Left lung (tissue), 10 donors: ENCODE results near the gene LAMA3. TPM values are rescaled to one million over a fixed set of nuclear protein-coding genes. Genes with fewer than 3 reads are reported as not detected.

ENCODE experiments used
- ATAC-seq: fragments of 200-7000 bp; cut with Tn5 transposase; one replicate; pipeline ENCODE4 v1.9.1; 2020; ENCODE audit warnings: moderate library complexity
- DNase-seq, 4 donors: peaks; one replicate each; pipeline ENCODE4 v3.0.0-alpha.2; 2013 to 2020
- H3K27ac ChIP-seq, 2 donors: fragments of 200-600 bp; sonication (generic) in 1 of 2; one replicate each; pipeline versions ENCODE4 v1.5.0 to v1.8.0; 2020 to 2021
- H3K27me3 ChIP-seq, 2 donors: fragments of 200-600 bp; sonication (generic) in 1 of 2; one replicate each; pipeline versions ENCODE4 v1.5.0 to v1.8.0; 2020 to 2021
- H3K36me3 ChIP-seq, 2 donors: fragments of 200-600 bp; sonication (generic) in 1 of 2; one replicate each; pipeline versions ENCODE4 v1.5.0 to v1.8.0; 2020 to 2021
- H3K4me1 ChIP-seq, 2 donors: fragments of 200-600 bp; one replicate each; pipeline ENCODE4 v1.8.0; 2021
- H3K4me3 ChIP-seq, 2 donors: fragments of 200-600 bp; sonication (generic) in 1 of 2; one replicate each; pipeline versions ENCODE4 v1.5.0 to v1.8.0; 2020 to 2021; ENCODE audit warnings: mild to moderate bottlenecking in 1 of 2
- H3K9me3 ChIP-seq, 2 donors: fragments of 200-600 bp; sonication (generic) in 1 of 2; one replicate each; pipeline versions ENCODE4 v1.5.0 to v1.8.0; 2020 to 2021
- CTCF ChIP-seq, 2 donors: fragments of 200-600 bp; sonication (generic) in 1 of 2; IDR thresholded peaks; one replicate each; pipeline versions ENCODE4 v1.5.0 to v1.8.0; 2021; ENCODE audit warnings: antibody characterized with exemption in 2 of 2
- intact Hi-C, 2 donors: fragments of 100-400 bp; cut with DNase I; formaldehyde crosslinking; loops; one replicate each; pipeline versions ENCODE4 v1.11.2 to v1.14.2; 2022
- polyA plus RNA-seq, 6 donors: library from polyadenylated mRNA; unstranded; fragments of 120-200 nt; gene quantifications; one replicate each; pipeline ENCODE4 v1.2.1, GENCODE V29; 2013; ENCODE audit not compliant: insufficient read length in 6 of 6
- total RNA-seq, 2 donors: library from RNA; stranded (reverse); fragmentation: NEBNext Ultra II Directional; extraction: Animal tissue kit (Norgen Biotek cat#: 25700); gene quantifications; one replicate each; pipeline ENCODE4 v1.2.1, GENCODE V29; 2021
- donor health status: DM: no; HTN: yes; CAD: no.
- donor health status: DM: no; HTN: no; CAD: no.

The LAMA3 gene
- total and polyA plus RNA-seq, 8 donors: 42.8 to 207 (median 140) TPM

- intact Hi-C loops: no loop called here
- Histone ChIP-seq H3K4me1 (no peaks in the 10 kb centered on the region), H3K9me3 (no peaks in the 10 kb centered on the region), H3K27me3 (peaks cover 0 to 68% of the 10 kb centered on the region in 2 donors), H3K4me3 (no peak overlapping the region), H3K27ac (no peak overlapping the region), H3K36me3 (no peaks in the 10 kb centered on the region)
- DNase-seq (no peak), ATAC-seq (no peak)
- TF ChIP-seq CTCF (IDR thresholded peaks at IDR 0.05): no peak
Measured at GRCh38 chr18:23682045-23682444, 7.2 kb upstream of the LAMA3 start.

GRCh38 chr18:23682472-23682871 lies 6.8 kb upstream of the LAMA3 start:
- no peak for ATAC-seq
- peaks cover 0 to 72% of the 10 kb centered on the region in 2 donors for H3K27me3 ChIP-seq
- intact Hi-C loops: no loop called here
- no peak for TF ChIP-seq CTCF (IDR thresholded peaks at IDR 0.05)
- no peaks in the 10 kb centered on the region for H3K36me3 ChIP-seq
- no peaks in the 10 kb centered on the region for H3K4me1 ChIP-seq
- H3K4me3 ChIP-seq: no peak overlapping the region
- H3K9me3 ChIP-seq: no peaks in the 10 kb centered on the region
- DNase-seq: no peak
- no peak overlapping the region for H3K27ac ChIP-seq

- intact Hi-C loops: no loop called here
- no peak for TF ChIP-seq CTCF (IDR thresholded peaks at IDR 0.05)
Measured at GRCh38 chr18:23683155-23683554, 6.1 kb upstream of the LAMA3 start.

GRCh38 chr18:23683671-23684070 lies 5.6 kb upstream of the LAMA3 start:
- TF ChIP-seq CTCF (IDR thresholded peaks at IDR 0.05): no peak
- Histone ChIP-seq H3K27ac (no peak overlapping the region), H3K4me1 (peaks cover 0 to 1% of the 10 kb centered on the region in 2 donors), H3K9me3 (no peaks in the 10 kb centered on the region), H3K4me3 (no peak overlapping the region), H3K27me3 (peaks cover 8 to 84% of the 10 kb centered on the region in 2 donors), H3K36me3 (no peaks in the 10 kb centered on the region)
- peak; percentile 82 for ATAC-seq
- DNase-seq: peak in 1 of 4 donors; percentile 40
- intact Hi-C loops: no loop called here

More at GRCh38 chr18:23683155-23683554, 6.1 kb upstream of the LAMA3 start:
- DNase-seq (no peak), ATAC-seq (no peak)
- peaks cover 5 to 79% of the 10 kb centered on the region in 2 donors for H3K27me3 ChIP-seq
- H3K4me3 ChIP-seq: no peak overlapping the region
- H3K9me3 ChIP-seq: no peaks in the 10 kb centered on the region
- no peaks in the 10 kb centered on the region for H3K4me1 ChIP-seq
- no peaks in the 10 kb centered on the region for H3K36me3 ChIP-seq
- no peak overlapping the region for H3K27ac ChIP-seq

GRCh38 chr18:23684515-23685197 lies 4.6 kb upstream of the LAMA3 start:
- H3K27me3 ChIP-seq: peaks cover 12 to 90% of the 10 kb centered on the region in 2 donors
- H3K27ac ChIP-seq: no peak overlapping the region
- no peaks in the 10 kb centered on the region for H3K9me3 ChIP-seq
- DNase-seq (no peak), ATAC-seq (no peak)
- intact Hi-C loops: no loop called here
- TF ChIP-seq CTCF (IDR thresholded peaks at IDR 0.05): no peak
- H3K36me3 ChIP-seq: no peaks in the 10 kb centered on the region
- peaks cover 0 to 11% of the 10 kb centered on the region in 2 donors for H3K4me1 ChIP-seq
- H3K4me3 ChIP-seq: no peak overlapping the region
